Fibroblast of lung (primary cell): Measurements from ENCODE around the gene ARMCX2. TPM values are rescaled to one million over a fixed set of nuclear protein-coding genes. Genes with fewer than 3 reads are reported as not detected.
"Not testable (repeated sequence)": the region's sequence is repeated elsewhere in the genome, so short reads cannot be mapped to it uniquely, and the experiment has no call there.

Experiments
- DNase-seq, 2 donors: peaks; one replicate each; pipeline versions ENCODE4 v3.0.0 to v3.0.0-alpha.2; 2010; ENCODE audit warnings: low read depth in 2 of 2
- H2AFZ ChIP-seq: 2 replicates; pipeline ENCODE4 v1.5.1; 2012; ENCODE audit warnings: low read length, control low read depth, inconsistent platforms
- H3K27ac ChIP-seq: 2 replicates; pipeline ENCODE4 v1.5.1; 2011; ENCODE audit warnings: low read length, control low read depth; ENCODE audit not compliant: insufficient read depth
- H3K27me3 ChIP-seq: 2 replicates; pipeline ENCODE4 v1.5.1; 2011; ENCODE audit warnings: mild to moderate bottlenecking, low read length; ENCODE audit not compliant: control insufficient read depth, insufficient read depth
- H3K36me3 ChIP-seq: 2 replicates; pipeline ENCODE4 v1.5.1; 2011; ENCODE audit warnings: low read length; ENCODE audit not compliant: control insufficient read depth, insufficient read depth
- H3K4me1 ChIP-seq: 2 replicates; pipeline ENCODE4 v1.5.1; 2011; ENCODE audit warnings: low read length; ENCODE audit not compliant: control insufficient read depth, insufficient read depth; ENCODE audit errors: extremely low read depth
- H3K4me2 ChIP-seq: 2 replicates; pipeline ENCODE4 v1.5.1; 2011; ENCODE audit warnings: low read length, control low read depth; ENCODE audit not compliant: insufficient read depth; ENCODE audit errors: extremely low read depth
- H3K4me3 ChIP-seq, 4 experiments: fragments of 200-600 bp in 1 of 4; sonication (generic) in 1 of 4; replicated peaks in 1 of 4; 2 replicates each; pipeline ENCODE4 v1.5.1; 2011 to 2016; ENCODE audit warnings: low read length in 4 of 4, low read depth in 3 of 4, mild to moderate bottlenecking in 3 of 4, control low read depth in 2 of 4, inconsistent platforms in 1 of 4, mixed read lengths in 1 of 4; ENCODE audit not compliant: insufficient read depth in 1 of 4; ENCODE audit errors: control extremely low read depth in 1 of 4
- H3K79me2 ChIP-seq: 2 replicates; pipeline ENCODE4 v1.5.1; 2012; ENCODE audit warnings: mild to moderate bottlenecking, low read length, inconsistent platforms; ENCODE audit not compliant: control insufficient read depth, insufficient read depth
- H3K9ac ChIP-seq: 2 replicates; pipeline ENCODE4 v1.5.1; 2011; ENCODE audit warnings: mild to moderate bottlenecking, low read length, control low read depth; ENCODE audit not compliant: insufficient read depth
- H3K9me3 ChIP-seq: 2 replicates; pipeline ENCODE4 v1.5.1; 2012; ENCODE audit warnings: low read depth, low read length; ENCODE audit not compliant: control insufficient read depth, insufficient read depth
- H4K20me1 ChIP-seq: 2 replicates; pipeline ENCODE4 v1.5.1; 2011; ENCODE audit warnings: low read length; ENCODE audit not compliant: control insufficient read depth, insufficient read depth; ENCODE audit errors: extremely low read depth
- CTCF ChIP-seq, 2 donors: IDR thresholded peaks in 1 of 2; conservative IDR thresholded peaks in 1 of 2; 1 replicate in 1 of 2; 2 replicates in 1 of 2; pipeline ENCODE4 v1.5.1; 2011 to 2012; ENCODE audit warnings: low read length in 2 of 2, control low read depth in 1 of 2, inconsistent platforms in 1 of 2, low read depth in 1 of 2, mild to moderate bottlenecking in 1 of 2
- EZH2 ChIP-seq: IDR thresholded peaks from 2 replicates; pipeline ENCODE4 v1.5.1; 2012; ENCODE audit warnings: low read length, control low read depth, mild to moderate bottlenecking; ENCODE audit errors: missing control alignments
- polyA plus RNA-seq, 2 donors: library from polyadenylated mRNA; depleted of rRNA in 1 of 2; stranded (reverse) in 1 of 2; unstranded in 1 of 2; fragments of >200 nt; gene quantifications; 2 replicates each; pipeline ENCODE4 v1.2.1, GENCODE V29; 2011 to 2012; ENCODE audit warnings: missing spikeins in 1 of 2
- total RNA-seq: library from RNA; depleted of rRNA; stranded (reverse); fragments of >200 nt; gene quantifications from 2 replicates; pipeline ENCODE4 v1.2.1, GENCODE V29; 2014

ARMCX2 gene
- total and polyA plus RNA-seq, 2 donors (not counting 1 experiment from before 2014, with no cell fraction given): 66.2 to 107 TPM

GRCh38 chrX:101657495-101657894 is 2.2 kb downstream of the ARMCX2 start:
- H3K27me3 ChIP-seq: no peaks in the 10 kb centered on the region
- H3K4me3 ChIP-seq: no peak overlapping the region
- no peaks in the 10 kb centered on the region for H3K9me3 ChIP-seq
- no peak overlapping the region for H3K27ac ChIP-seq
- peaks cover 3% of the 10 kb centered on the region for H3K36me3 ChIP-seq
- no peaks in the 10 kb centered on the region for H4K20me1 ChIP-seq
- no peaks in the 10 kb centered on the region for H3K79me2 ChIP-seq
- no peak overlapping the region for H3K9ac ChIP-seq
- no peak overlapping the region for H3K4me2 ChIP-seq
- no peak overlapping the region for H2AFZ ChIP-seq
- DNase-seq: no peak
- no peaks in the 10 kb centered on the region for H3K4me1 ChIP-seq
- TF ChIP-seq EZH2: no peak
- no peak for TF ChIP-seq CTCF (conservative IDR thresholded peaks at IDR 0.05 in 1 of 2, IDR thresholded peaks at IDR 0.05 in 1 of 2; ENCODE audit: low read depth in 1 of 2, low read length in 2 of 2)

GRCh38 chrX:101656817-101657216 is 2.8 kb downstream of the ARMCX2 start:
- Histone ChIP-seq H3K4me3 (no peak overlapping the region), H3K4me1 (no peaks in the 10 kb centered on the region), H3K4me2 (no peak overlapping the region), H3K36me3 (peaks cover 3% of the 10 kb centered on the region), H3K79me2 (no peaks in the 10 kb centered on the region), H3K27me3 (no peaks in the 10 kb centered on the region), H3K9ac (no peak overlapping the region), H2AFZ (no peak overlapping the region), H3K9me3 (no peaks in the 10 kb centered on the region), H3K27ac (no peak overlapping the region), H4K20me1 (no peaks in the 10 kb centered on the region)
- TF ChIP-seq CTCF (conservative IDR thresholded peaks at IDR 0.05 in 1 of 2, IDR thresholded peaks at IDR 0.05 in 1 of 2; ENCODE audit: low read depth in 1 of 2, low read length in 2 of 2) (no peak), EZH2 (no peak)
- DNase-seq: no peak

GRCh38 chrX:101655534-101655933 is 4.1 kb downstream of the ARMCX2 start:
- Histone ChIP-seq H3K27me3 (no peaks in the 10 kb centered on the region), H3K4me3 (no peak overlapping the region), H3K27ac (no peak overlapping the region), H3K9me3 (no peaks in the 10 kb centered on the region), H3K36me3 (peaks cover 3% of the 10 kb centered on the region), H3K4me2 (no peak overlapping the region), H3K79me2 (no peaks in the 10 kb centered on the region), H3K9ac (no peak overlapping the region), H4K20me1 (no peaks in the 10 kb centered on the region), H2AFZ (no peak overlapping the region), H3K4me1 (no peaks in the 10 kb centered on the region)
- TF ChIP-seq EZH2 (no peak), CTCF (conservative IDR thresholded peaks at IDR 0.05 in 1 of 2, IDR thresholded peaks at IDR 0.05 in 1 of 2; ENCODE audit: low read depth in 1 of 2, low read length in 2 of 2) (no peak)
- no peak for DNase-seq

GRCh38 chrX:101647716-101648115 is 11.9 kb downstream of the ARMCX2 start:
- H3K4me3 ChIP-seq, H3K79me2 ChIP-seq, H4K20me1 ChIP-seq, H2AFZ ChIP-seq, H3K27ac ChIP-seq, H3K9me3 ChIP-seq, H3K4me2 ChIP-seq, DNase-seq, H3K9ac ChIP-seq, H3K4me1 ChIP-seq, H3K27me3 ChIP-seq, H3K36me3 ChIP-seq: not testable (repeated sequence)
